C4-2B (cell line): ENCODE results near the gene RPN2.

Experiments used
- CTCF ChIP-seq: fragments of 450-650 bp; conservative IDR thresholded peaks from 2 replicates; pipeline ENCODE4 v1.5.1; 2017; ENCODE audit warnings: mild to moderate bottlenecking
- ZFX ChIP-seq: fragments of 450-650 bp; IDR thresholded peaks from 2 replicates; pipeline ENCODE4 v1.6.1; 2017

- no peak for TF ChIP-seq CTCF
- TF ChIP-seq ZFX: no peak
Measured at GRCh38 chr20:37265152-37265551, 86.0 kb downstream of the RPN2 start.
